ENCODE data around the gene FBLN2.

The FBLN2 gene

GRCh38 chr3:13540297-13540995, 8.5 kb upstream of the FBLN2 start:
- ChIA-PET POLR2A (ENCODE audit: low non-redundant PET) (no interaction called here), CTCF (interaction anchor here (0.6 kb wide), 1 partner anchor 107 kb away, joined by 4 read pairs; no protein-coding TSS in a partner anchor)
- no peak for DNase-seq (ENCODE audit: low spot score)
- peak overlapping the region; percentile 87 for H3K27ac ChIP-seq
- TF ChIP-seq CTCF (conservative IDR thresholded peaks at IDR 0.05; ENCODE audit: low read depth): no peak

- ChIA-PET CTCF (no interaction called here), POLR2A (ENCODE audit: low non-redundant PET) (no interaction called here)
- DNase-seq (ENCODE audit: low spot score): no peak
- no peak overlapping the region; the same call in 1 of the 2 replicates for H3K27ac ChIP-seq
- TF ChIP-seq CTCF (conservative IDR thresholded peaks at IDR 0.05; ENCODE audit: low read depth): no peak
Measured at GRCh38 chr3:13541691-13542090, 7.2 kb upstream of the FBLN2 start.

- no peak overlapping the region for H3K27ac ChIP-seq
- no peak for TF ChIP-seq CTCF (conservative IDR thresholded peaks at IDR 0.05; ENCODE audit: low read depth)
- ChIA-PET CTCF (no interaction called here), POLR2A (ENCODE audit: low non-redundant PET) (no interaction called here)
- DNase-seq (ENCODE audit: low spot score): no peak
Measured at GRCh38 chr3:13542142-13542541, 6.8 kb upstream of the FBLN2 start.

- POLR2A ChIA-PET (ENCODE audit: low non-redundant PET): no interaction called here
- CTCF ChIA-PET: no interaction called here
- no peak for TF ChIP-seq CTCF (conservative IDR thresholded peaks at IDR 0.05; ENCODE audit: low read depth)
- DNase-seq (ENCODE audit: low spot score): peak; percentile 77
- peak overlapping the region; percentile 87 for H3K27ac ChIP-seq
Measured at GRCh38 chr3:13543253-13543652, 5.7 kb upstream of the FBLN2 start.

GRCh38 chr3:13544293-13544831, 4.6 kb upstream of the FBLN2 start:
- POLR2A ChIA-PET (ENCODE audit: low non-redundant PET): no interaction called here
- CTCF ChIA-PET: no interaction called here
- peak overlapping the region; percentile 87 for H3K27ac ChIP-seq
- no peak for TF ChIP-seq CTCF (conservative IDR thresholded peaks at IDR 0.05; ENCODE audit: low read depth)
- DNase-seq (ENCODE audit: low spot score): peak; percentile 13

GRCh38 chr3:13544951-13545651, 3.8 kb upstream of the FBLN2 start:
- ChIA-PET POLR2A (ENCODE audit: low non-redundant PET) (no interaction called here), CTCF (no interaction called here)
- no peak for DNase-seq (ENCODE audit: low spot score)
- TF ChIP-seq CTCF (conservative IDR thresholded peaks at IDR 0.05; ENCODE audit: low read depth): no peak
- peak overlapping the region; percentile 87 for H3K27ac ChIP-seq

Data from RWPE1 (cell line).